Measurements from ENCODE around the gene TLX2.

DNA sequence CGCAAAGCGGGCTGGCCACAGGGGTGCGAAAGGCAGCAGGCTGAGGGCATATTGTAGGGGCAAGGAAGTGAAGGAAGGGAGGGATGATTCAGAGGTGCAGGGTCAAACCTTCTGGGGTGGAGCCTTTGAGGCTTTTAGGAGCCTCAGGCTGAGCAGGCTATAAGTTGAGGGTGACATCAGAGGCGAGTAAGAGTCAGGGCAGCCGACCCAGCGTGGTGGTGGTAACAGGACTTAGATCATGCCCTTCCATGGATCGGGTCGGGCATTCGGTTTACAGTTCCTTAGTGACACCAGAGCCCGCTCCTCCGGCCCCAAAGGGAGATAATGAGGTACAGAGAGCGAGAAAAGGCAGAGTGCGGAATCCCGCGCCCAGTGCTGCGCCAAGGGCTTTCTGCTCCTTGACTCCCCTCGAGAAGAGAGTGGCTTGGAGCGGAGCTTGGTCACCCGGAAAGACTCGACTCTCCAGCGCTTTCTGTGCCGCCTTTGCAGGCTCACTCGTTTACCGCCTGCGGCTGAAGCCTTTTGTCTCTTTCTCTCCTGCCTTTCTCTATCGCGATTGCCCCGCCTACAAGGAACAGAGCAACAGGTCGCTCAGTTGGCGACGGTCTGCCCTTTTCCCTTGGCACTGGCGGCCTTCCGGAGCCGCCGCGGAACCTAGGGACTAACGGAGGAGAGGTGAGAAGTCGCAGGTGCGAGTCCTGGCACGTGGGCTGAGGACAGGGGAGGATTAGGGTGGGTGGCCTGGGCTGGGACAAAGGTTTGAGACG is 15.6 kb upstream of the TLX2 start:
- TF ChIP-seq, protein P1, sequence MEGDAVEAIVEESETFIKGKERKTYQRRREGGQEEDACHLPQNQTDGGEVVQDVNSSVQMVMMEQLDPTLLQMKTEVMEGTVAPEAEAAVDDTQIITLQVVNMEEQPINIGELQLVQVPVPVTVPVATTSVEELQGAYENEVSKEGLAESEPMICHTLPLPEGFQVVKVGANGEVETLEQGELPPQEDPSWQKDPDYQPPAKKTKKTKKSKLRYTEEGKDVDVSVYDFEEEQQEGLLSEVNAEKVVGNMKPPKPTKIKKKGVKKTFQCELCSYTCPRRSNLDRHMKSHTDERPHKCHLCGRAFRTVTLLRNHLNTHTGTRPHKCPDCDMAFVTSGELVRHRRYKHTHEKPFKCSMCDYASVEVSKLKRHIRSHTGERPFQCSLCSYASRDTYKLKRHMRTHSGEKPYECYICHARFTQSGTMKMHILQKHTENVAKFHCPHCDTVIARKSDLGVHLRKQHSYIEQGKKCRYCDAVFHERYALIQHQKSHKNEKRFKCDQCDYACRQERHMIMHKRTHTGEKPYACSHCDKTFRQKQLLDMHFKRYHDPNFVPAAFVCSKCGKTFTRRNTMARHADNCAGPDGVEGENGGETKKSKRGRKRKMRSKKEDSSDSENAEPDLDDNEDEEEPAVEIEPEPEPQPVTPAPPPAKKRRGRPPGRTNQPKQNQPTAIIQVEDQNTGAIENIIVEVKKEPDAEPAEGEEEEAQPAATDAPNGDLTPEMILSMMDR (IDR thresholded peaks at IDR 0.05) = no peak
- peak; percentile 29 for TF ChIP-seq EZH2 (IDR thresholded peaks at IDR 0.05)
